ENCODE data around the gene POLR3H. TPM values are rescaled to one million over a fixed set of nuclear protein-coding genes. Genes with fewer than 3 reads are reported as not detected.

POLR3H gene
- total RNA-seq, 2 donors from 2014 or later = 10.9 to 15.9 TPM

DNA sequence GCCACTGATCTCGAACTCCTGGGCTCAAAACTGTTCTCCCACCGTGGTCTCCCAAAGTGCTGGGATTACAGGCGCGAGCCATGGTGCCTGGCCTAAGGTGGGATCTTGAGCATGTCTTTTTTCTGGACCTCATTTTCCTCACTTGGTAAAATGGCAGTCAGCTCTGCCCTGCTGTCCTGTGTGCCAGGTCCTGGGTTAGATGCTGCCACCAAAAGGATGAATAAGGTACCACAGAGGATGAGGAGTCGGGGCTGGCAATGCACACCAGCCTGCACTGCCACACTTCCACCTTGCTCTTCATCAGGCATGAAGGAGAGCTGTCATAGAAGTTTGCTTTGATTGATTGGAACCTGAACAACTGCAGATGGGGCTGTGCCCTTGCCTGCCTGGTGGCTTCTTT lies 43.1 kb downstream of the POLR3H start:
- DNase-seq (no peak), ATAC-seq (peak; percentile 69)
- intact Hi-C loops (cut with DNase I, micrococcal nuclease) = no loop called here

- DNase-seq (no peak), ATAC-seq (no peak)
- intact Hi-C loops (cut with DNase I, micrococcal nuclease) = no loop called here
Measured at GRCh38 chr22:41500303-41500702, 44.0 kb downstream of the POLR3H start.

- no peak for DNase-seq
- peak; percentile 65 for ATAC-seq
- intact Hi-C loops (cut with DNase I, micrococcal nuclease) = no loop called here
Measured at GRCh38 chr22:41499624-41500280, 44.5 kb downstream of the POLR3H start.

GRCh38 chr22:41498303-41498835 lies 45.9 kb downstream of the POLR3H start:
- DNase-seq (no peak), ATAC-seq (peak; percentile 27)
- intact Hi-C loops (cut with DNase I, micrococcal nuclease) = no loop called here

DNA sequence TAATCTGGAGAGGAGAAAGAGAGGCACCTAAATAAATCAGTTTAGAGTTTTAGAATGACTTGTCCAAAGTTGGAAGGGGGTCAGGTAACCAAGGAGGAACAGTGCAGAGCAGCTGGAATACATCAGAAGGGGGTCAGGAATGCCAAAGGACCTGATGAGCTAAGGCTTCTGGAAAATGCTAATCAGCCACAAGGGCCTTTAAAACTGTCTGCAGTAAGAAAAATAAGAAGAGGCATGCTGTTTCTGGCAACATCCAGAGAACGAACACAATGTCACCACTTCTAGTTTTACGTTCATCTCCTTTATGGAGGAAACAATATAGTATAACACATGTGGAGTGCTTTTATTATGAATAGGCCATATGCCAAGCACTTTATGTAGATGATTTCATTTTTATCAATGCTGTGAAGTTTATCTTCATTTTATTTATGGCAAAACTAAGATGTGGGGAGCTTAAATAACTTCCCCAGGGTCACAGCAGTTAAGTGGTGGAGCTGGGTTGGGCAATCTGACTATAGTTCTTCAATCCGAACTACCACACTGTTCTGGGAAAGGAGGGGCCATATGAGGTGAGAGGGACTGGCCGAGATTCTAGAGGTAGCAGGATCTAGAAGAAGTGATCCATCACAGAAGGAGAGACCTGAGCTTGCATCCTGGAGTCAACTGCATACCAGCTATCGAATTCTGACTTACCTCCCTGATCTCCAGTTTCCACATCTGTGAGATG lies 52.7 kb downstream of the POLR3H start:
- intact Hi-C loops (cut with DNase I, micrococcal nuclease) = no loop called here
- no peak for DNase-seq

GRCh38 chr22:41488596-41489385 lies 55.5 kb downstream of the POLR3H start:
- intact Hi-C loops (cut with DNase I, micrococcal nuclease) = no loop called here
- DNase-seq (no peak), ATAC-seq (no peak)

More for the DNA sequence above, 52.7 kb downstream of the POLR3H start:
- ATAC-seq = peak; percentile 55

DNA sequence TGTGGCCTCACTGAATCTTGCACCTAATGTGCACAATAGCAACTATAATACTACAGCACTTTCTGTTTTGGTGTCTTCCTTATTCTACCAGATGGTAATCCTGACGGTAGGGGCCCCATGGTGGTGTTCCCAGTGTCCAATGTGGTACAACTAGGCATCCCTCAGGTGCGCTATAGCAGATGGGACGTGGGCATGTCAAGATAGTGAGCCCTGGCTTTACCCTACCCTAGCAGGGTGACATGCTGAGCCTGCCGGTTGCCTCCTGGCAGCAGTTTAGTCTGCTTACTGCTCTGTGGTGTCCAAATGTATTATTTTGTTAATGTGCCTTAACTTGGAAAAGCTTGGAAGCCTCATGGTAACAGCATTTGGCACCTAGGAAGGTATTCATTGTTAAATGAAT lies 56.2 kb downstream of the POLR3H start:
- ATAC-seq (no peak), DNase-seq (no peak)
- intact Hi-C loops (cut with DNase I, micrococcal nuclease) = no loop called here

- intact Hi-C loops (cut with DNase I, micrococcal nuclease) = no loop called here
- no peak for DNase-seq
- peak; percentile 27 for ATAC-seq
Measured at GRCh38 chr22:41487037-41487935, 57.0 kb downstream of the POLR3H start.

DNA sequence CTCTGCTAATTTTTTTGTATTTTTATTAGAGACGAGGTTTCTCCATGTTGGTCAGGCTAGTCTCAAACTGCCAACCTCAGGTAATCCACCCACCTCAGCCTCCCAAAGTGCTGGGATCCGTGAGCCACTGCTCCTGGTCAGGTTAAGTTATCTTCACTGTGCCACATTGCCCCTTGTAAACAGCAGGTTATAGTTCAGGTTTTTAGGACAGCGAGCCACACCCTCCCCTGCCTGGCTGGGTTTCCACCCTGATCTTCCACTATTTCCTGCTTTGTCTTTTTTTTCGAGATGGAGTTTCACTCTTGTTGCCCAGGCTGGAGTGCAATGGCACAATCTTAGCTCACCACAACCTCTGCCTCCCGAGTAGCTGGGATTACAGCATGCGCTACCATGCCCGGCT lies 59.2 kb downstream of the POLR3H start:
- ATAC-seq = peak; percentile 92
- peak; percentile 67 to 75 for DNase-seq

DNA sequence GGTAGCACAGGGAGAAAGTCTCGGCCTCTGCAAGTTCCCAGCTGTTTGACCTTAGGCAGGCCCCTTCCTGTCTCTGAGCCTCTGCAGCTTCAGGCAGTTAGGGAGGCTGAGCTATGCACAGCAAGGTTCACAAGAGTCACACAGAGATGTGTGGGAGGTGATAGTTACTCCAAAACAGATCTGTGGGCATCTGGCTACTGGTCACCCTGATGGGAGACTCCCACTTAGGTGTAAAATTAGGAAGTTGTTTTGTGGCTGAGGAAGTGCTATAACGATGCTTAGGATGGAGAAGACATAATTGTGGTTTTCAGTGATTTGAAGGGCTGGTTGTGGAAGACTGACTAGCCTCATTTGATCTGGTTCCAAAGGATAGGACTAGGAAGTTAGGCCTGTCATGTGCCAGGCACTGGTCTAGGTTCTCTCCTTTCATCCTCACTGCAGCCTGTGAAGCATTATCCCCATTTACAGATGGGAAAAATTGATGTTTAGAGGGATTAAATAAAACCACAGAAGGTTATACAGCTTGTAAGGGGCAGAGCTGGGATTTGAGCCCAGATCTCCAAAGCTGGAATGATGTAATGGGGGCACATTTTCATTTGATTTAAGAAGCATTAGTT lies 61.8 kb downstream of the POLR3H start:
- ATAC-seq (no peak), DNase-seq (no peak)
- intact Hi-C loops (cut with DNase I, micrococcal nuclease) = no loop called here

More for the DNA sequence above, 59.2 kb downstream of the POLR3H start:
- intact Hi-C loops (cut with DNase I, micrococcal nuclease) = no loop called here

DNA sequence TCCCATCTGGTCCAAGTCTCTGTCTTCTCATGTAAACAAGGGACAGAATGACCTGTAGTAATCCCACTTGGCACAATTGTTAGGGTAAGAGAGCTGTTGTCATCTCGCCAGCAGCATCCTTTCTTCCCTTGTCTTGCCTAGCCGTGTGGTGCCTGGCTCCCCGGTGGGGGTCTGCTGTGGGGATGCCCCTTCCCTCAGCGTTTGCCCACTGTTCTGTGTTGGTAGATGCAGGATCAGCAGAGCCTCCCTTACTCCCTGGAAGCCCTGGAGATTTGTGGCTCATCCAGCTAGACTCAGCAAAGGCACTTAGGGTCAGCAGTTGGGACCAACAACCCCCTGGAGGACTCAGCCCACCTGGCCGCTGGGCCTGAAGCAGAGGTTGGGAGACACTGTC lies 62.3 kb downstream of the POLR3H start:
- ATAC-seq (no peak), DNase-seq (no peak)
- intact Hi-C loops (cut with DNase I, micrococcal nuclease) = no loop called here

GRCh38 chr22:41481131-41481830 lies 63.0 kb downstream of the POLR3H start:
- DNase-seq (no peak), ATAC-seq (no peak)
- intact Hi-C loops (cut with DNase I, micrococcal nuclease) = no loop called here

DNA sequence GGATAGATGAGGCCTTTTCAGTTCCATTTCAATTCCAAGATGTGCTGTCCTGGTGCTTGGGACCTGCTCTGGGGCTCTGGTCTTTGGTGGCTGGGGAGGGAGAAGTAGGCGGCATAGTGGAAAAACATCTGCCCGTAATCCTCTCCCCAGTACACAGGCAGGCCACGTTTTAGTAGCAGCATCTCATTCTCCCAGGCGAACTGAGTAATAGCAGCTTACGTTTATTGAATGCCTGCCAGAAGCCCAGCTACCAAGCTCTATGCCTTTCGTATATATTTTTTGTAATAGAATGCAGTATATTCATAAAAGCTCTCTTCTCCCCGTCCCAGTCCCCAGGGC lies 63.9 kb downstream of the POLR3H start:
- ATAC-seq (no peak), DNase-seq (no peak)
- intact Hi-C loops (cut with DNase I, micrococcal nuclease) = no loop called here

DNA sequence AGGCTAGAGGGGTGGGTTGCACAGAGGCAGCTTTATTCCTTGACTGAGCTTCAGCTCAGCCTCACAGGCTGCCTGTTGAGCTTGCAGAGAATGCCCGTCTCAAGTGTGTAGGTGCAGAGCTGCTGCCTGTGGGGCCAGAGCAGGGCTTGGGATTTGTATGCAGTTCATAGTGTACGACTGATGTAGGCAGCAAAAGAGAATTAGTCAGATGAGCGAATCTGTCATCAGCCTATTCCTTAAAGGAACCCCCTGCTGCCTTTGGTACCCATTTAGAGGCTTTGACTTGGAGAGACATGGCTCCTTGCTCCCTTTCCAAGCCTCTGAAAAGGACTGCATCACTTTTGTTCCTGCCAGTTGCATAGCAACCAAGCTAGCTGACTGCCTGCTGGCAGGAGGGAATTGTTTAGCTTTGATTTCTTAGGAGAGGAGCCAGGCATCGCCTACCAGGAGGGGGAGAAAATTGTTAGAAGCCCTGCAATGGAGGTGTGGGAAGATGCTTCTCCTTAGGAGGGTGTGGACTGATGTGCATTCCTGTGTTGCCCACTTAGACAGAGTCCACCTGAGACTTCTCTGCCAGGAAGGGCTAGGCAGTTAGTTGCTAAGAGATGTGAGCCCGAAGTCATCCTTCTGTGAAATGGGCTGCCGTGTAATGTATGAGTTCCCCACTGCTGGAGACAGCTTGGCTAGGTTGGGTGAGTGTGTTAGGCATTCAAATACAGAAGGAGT lies 64.4 kb downstream of the POLR3H start:
- ATAC-seq = no peak
- DNase-seq = no peak
- intact Hi-C loops (cut with DNase I, micrococcal nuclease) = no loop called here

- intact Hi-C loops (cut with DNase I, micrococcal nuclease) = no loop called here
Measured at GRCh38 chr22:41478891-41479521, 65.3 kb downstream of the POLR3H start.

GRCh38 chr22:41478473-41478872 lies 65.8 kb downstream of the POLR3H start:
- no peak for ATAC-seq
- intact Hi-C loops (cut with DNase I, micrococcal nuclease) = no loop called here
- no peak for DNase-seq

More at GRCh38 chr22:41478891-41479521, 65.3 kb downstream of the POLR3H start:
- DNase-seq (no peak), ATAC-seq (peak; percentile 6)
